ENCODE data around the gene MIER2.
"Not testable (repeated sequence)": the region's sequence is repeated elsewhere in the genome, so short reads cannot be mapped to it uniquely, and the experiment has no call there.

The MIER2 gene

DNA sequence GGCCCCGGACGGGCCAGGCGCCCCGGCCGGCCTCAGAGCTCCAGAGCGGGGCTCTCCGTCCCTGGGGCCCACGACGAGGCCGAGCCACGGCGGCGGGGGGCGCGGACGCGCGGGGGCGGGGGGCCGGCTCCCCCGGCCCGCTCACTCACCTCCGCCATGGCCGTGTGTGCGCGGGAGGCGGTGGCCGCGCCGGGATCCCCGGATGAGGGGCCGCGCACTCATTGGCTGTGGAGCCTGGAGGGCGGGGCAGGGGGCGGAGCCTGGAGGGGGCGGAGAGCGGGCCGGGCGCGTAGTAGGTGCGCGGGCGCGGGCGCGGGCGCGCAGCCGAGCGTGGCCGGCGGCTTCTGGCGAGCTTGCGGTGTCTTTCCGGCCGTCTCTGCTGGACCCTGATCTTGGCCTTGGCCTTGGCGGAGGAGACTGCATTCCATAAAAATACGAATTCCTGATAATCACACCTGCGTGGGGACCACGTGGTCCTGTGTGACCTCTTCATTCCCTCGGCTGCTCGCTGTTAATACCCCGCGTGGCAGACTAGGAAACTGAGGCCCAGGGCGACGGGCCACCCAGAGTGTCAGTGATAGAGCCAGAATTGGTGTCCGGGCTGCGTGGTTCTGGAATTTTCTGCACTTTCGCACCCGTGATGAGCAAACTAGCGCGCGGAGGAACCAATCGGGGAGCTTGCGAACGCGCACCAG is at the start of gene MIER2:
TSS of gene MIER2 (minus strand) at position 172 of the 695 bp plus-strand sequence. CDS start at position 158, 14 bp downstream.
- in situ Hi-C loops (cut with MboI; ENCODE audit: low sequenced_read_pairs) = no loop called here

DNA sequence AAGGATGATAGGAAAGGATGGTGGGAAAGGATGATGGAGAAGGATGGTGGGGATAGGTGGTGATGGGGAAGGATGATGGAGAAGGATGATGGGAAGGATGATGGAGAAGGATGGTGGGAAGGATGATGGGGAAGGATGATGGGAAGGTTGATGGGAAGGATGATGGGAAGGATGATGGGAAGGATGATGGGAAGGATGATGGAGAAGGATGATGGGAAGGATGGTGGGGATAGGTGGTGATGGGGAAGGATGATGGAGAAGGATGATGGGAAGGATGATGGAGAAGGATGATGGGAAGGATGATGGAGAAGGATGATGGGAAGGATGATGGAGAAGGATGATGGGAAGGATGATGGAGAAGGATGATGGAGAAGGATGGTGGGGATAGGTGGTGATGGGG is 49.0 kb upstream of the MIER2 start:
- in situ Hi-C loops (cut with MboI; ENCODE audit: low sequenced_read_pairs) = not testable (repeated sequence)

- in situ Hi-C loops (cut with MboI; ENCODE audit: low sequenced_read_pairs) = no loop called here
Observed at GRCh38 chr19:392375-392970, 47.9 kb upstream of the MIER2 start.

GRCh38 chr19:391726-392374 is 47.3 kb upstream of the MIER2 start:
- in situ Hi-C loops (cut with MboI; ENCODE audit: low sequenced_read_pairs) = no loop called here

GRCh38 chr19:391207-391557 is 46.6 kb upstream of the MIER2 start:
- in situ Hi-C loops (cut with MboI; ENCODE audit: low sequenced_read_pairs) = no loop called here

DNA sequence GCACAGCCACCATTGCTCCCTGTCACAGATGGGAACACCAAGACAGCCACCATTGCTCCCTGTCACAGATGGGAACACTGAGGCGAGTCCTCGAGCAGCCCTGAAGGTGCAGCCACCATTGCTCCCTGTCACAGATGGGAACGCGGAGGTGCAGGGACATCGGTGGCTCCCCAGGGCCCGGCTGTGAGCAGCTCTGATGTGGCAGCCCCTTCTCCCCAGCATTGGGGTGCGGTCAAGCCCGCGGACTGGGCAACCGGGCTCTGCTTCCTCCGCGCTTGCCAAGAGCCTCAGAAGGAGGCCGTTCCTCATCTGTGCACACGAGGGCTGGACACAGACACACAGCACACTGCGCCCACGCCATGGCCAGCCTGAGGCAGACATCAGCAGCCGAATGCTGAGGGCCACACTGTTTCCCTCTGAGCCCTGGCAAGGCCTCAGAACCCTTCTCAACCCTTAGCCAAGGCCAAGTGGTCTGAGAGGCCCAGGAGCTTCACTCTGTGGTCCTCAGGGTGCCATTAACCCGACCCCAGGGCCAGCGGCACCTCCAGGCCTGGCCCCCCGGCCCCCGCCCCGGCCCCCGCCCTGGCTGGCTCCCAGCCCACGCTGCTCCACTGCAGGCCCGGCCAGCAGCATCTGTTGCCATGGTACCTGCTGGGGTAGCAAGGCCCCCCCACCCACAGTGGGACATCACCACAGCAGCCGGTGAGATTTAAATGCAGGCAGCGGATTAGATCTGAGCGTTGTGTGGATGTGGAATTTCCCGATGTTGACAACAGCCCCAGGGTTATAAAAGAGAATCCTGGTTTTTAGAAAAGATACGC is 46.0 kb upstream of the MIER2 start:
- in situ Hi-C loops (cut with MboI; ENCODE audit: low sequenced_read_pairs) = no loop called here

GRCh38 chr19:389935-390289 is 45.3 kb upstream of the MIER2 start:
- in situ Hi-C loops (cut with MboI; ENCODE audit: low sequenced_read_pairs) = no loop called here

GRCh38 chr19:389255-389934 is 44.8 kb upstream of the MIER2 start:
- in situ Hi-C loops (cut with MboI; ENCODE audit: low sequenced_read_pairs) = no loop called here

DNA sequence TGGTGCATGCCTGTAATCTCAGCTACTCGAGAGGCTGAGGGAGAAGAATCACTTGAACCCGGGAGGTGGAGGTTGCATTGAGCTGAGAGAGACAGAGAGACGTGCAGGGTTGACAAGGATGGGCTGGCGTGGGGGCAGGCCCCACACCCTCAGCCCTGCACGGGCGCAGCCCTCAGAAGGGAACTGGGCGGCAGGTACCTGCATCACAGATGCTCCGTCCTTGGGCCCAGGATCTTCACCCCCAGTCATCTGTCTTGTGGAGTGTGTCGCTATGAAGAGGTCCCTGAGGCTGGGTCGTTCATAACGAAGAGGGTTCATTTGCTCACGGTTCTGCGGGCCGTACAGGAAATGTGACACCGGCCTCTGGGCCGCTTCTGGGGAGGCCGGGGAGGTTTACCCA is 44.1 kb upstream of the MIER2 start:
- in situ Hi-C loops (cut with MboI; ENCODE audit: low sequenced_read_pairs) = no loop called here

GRCh38 chr19:387777-388176 is 43.2 kb upstream of the MIER2 start:
- in situ Hi-C loops (cut with MboI; ENCODE audit: low sequenced_read_pairs) = no loop called here

DNA sequence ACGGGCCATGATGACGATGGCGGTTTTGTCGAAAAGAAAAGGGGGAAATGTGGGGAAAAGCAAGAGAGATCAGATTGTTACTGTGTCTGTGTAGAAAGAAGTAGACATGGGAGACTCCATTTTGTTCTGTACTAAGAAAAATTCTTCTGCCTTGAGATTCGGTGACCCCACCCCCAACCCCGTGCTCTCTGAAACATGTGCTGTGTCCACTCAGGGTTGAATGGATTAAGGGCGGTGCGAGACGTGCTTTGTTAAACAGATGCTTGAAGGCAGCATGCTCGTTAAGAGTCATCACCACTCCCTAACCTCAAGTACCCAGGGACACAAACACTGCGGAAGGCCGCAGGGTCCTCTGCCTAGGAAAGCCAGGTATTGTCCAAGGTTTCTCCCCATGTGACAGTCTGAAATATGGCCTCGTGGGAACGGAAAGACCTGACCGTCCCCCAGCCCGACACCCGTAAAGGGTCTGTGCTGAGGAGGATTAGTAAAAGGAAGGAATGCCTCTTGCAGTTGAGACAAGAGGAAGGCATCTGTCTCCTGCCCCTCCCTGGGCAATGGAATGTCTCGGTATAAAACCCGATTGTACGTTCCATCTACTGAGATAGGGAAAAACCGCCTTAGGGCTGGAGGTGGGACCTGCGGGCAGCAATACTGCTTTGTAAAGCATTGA is 42.2 kb upstream of the MIER2 start:
- in situ Hi-C loops (cut with MboI; ENCODE audit: low sequenced_read_pairs) = not testable (repeated sequence)

DNA sequence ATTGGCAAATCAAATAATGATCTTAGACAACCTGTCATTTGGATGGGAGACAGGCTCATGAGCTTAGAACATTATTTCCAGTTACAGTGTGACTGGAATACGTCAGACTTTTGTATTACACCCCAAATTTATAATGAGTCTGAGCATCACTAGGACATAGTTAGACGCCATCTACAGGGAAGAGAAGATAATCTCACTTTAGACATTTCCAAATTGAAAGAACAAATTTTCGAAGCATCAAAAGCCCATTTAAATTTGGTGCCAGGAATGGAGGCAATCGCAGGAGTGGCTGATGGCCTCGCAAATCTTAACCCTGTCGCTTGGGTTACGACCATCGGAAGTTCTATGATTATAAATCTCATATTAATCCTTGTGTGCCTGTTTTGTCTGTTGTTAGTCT is 41.6 kb upstream of the MIER2 start:
- in situ Hi-C loops (cut with MboI; ENCODE audit: low sequenced_read_pairs) = not testable (repeated sequence)

- in situ Hi-C loops (cut with MboI; ENCODE audit: low sequenced_read_pairs) = no loop called here
Observed at GRCh38 chr19:384799-385169, 40.2 kb upstream of the MIER2 start.

DNA sequence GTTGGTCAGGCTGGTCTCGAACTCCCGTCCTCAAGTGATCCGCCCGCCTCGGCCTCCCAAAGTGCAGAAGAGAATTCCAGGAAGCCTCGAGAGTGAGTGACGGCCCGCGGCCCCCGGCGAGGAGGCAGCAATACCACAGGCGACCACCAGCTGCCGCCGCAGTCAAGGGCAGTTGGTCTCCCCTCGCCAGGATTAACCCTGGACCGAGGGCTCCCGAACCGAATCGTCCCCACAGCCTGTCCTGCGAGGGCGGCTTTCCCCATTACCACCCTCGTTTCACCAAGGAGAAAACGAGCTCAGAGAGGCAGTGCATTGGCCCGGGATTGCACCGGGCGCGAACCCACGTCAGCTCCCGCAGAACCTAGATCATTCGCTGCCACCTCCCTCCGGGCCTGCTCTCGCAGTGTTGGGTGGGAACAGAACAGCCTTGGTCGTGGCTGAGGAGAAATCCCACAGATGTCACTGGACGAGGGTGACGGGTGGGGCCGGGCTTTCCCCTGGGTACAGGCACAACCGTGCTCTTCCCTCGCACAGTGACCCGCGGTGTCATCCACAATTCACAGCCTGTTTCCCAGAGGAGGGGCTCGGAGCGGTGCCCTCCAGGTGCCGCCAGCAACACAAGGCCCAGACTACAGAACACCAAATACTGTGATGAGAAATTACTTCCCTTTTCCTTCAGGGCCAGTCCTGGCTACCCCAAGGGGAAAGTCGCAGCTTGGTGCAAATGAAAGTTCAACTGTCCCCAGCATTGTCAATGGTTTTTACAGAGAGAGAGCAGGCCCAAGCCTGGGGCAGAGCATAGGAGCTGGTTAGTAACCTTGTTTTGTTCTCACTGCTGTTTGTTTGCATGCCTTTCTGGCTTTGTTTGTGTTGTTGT is 39.6 kb upstream of the MIER2 start:
- in situ Hi-C loops (cut with MboI; ENCODE audit: low sequenced_read_pairs) = no loop called here

DNA sequence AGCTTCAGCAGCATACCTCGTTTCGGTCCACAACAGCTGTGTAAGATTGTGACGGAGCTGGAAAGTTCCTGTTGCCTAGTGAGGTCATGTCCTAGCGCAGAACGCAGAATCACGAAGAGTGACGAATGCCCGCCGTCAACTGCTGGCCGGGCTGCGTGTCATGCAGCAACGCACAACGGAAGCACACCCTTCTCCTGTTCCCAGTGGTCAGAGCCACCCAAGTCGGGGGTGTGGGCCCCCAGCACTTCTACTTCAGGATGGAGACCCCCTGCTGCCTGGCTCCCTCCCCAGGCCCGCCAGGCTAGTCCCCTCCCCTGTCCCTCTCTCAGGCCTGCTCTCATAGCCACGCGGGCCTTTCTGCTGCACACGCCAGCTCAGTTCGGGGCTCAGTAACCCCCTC is 38.4 kb upstream of the MIER2 start:
- in situ Hi-C loops (cut with MboI; ENCODE audit: low sequenced_read_pairs) = no loop called here

- in situ Hi-C loops (cut with MboI; ENCODE audit: low sequenced_read_pairs) = not testable (repeated sequence)
Observed at GRCh38 chr19:382578-382977, 38.0 kb upstream of the MIER2 start.

DNA sequence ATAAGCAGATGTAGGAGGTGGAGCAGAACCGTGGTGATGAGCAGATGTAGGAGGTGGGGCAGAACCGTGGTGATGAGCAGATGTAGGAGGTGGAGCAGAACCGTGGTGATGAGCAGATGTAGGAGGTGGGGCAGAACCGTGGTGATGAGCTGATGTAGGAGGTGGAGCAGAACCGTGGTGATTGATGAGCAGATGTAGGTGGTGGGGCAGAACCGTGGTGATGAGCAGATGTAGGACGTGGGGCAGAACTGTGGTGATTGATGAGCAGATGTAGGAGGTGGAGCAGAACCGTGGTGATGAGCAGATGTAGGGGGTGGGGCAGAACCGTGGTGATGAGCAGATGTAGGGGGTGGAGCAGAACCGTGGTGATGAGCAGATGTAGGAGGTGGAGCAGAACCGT is 37.3 kb upstream of the MIER2 start:
- in situ Hi-C loops (cut with MboI; ENCODE audit: low sequenced_read_pairs) = not testable (repeated sequence)

- in situ Hi-C loops (cut with MboI; ENCODE audit: low sequenced_read_pairs) = not testable (repeated sequence)
Observed at GRCh38 chr19:380618-381219, 36.1 kb upstream of the MIER2 start.

DNA sequence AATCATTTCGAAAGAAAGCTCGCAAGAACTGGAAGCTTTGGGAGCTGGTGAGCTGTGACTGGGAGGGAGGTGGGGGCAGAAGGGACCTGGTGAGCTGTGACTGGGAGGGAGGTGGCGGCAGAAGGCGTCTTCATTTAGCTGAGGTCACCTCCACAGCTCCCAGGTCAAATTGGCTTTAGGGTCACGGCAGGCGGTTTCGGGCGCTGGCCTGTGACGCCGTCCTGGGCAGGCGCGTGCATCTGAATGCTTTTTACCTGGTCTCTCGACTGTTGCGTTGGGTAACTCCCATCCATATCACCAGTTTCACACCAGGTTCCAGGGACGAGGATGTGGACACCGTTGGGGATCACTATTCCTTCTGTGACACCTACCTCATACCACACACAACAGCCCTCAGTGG is 35.2 kb upstream of the MIER2 start:
- in situ Hi-C loops (cut with MboI; ENCODE audit: low sequenced_read_pairs) = no loop called here

All from HL-60/S4 treated with phorbol 12-myristate 13-acetate at 8.2 ng/mL for 4 days and 3 days (cell line).